ENCODE results near the gene SLC45A3.

The SLC45A3 gene

GRCh38 chr1:205632669-205633169 is 47.6 kb downstream of the SLC45A3 start:
- DNase-seq, result no peak

GRCh38 chr1:205631768-205632668 is 48.3 kb downstream of the SLC45A3 start, which contains the start of gene ELK4:
ELK4 (minus strand) TSS chr1:205632011; CDS start chr1:205623882, 8,129 bp downstream.
- DNase-seq, result peak; percentile 99

- DNase-seq, result peak; percentile 91
Measured at GRCh38 chr1:205631010-205631767, 49.1 kb downstream of the SLC45A3 start.

- no peak for DNase-seq
Measured at GRCh38 chr1:205630651-205631009, 49.7 kb downstream of the SLC45A3 start.

- DNase-seq, result peak; percentile 51
Measured at GRCh38 chr1:205630241-205630640, 50.1 kb downstream of the SLC45A3 start.

GRCh38 chr1:205629751-205630150 is 50.6 kb downstream of the SLC45A3 start:
- peak; percentile 44 for DNase-seq

GRCh38 chr1:205627956-205628355 is 52.4 kb downstream of the SLC45A3 start:
- no peak for DNase-seq

- DNase-seq, result no peak
Measured at GRCh38 chr1:205626216-205626615, 54.1 kb downstream of the SLC45A3 start.

GRCh38 chr1:205623646-205624045 is 56.7 kb downstream of the SLC45A3 start:
- no peak for DNase-seq

GRCh38 chr1:205620269-205620668 is 60.0 kb downstream of the SLC45A3 start:
- no peak for DNase-seq

- DNase-seq, result no peak
Measured at GRCh38 chr1:205619376-205619775, 60.9 kb downstream of the SLC45A3 start.

- DNase-seq, result no peak
Measured at GRCh38 chr1:205616563-205617293, 63.6 kb downstream of the SLC45A3 start.

- DNase-seq, result no peak
Measured at GRCh38 chr1:205615789-205616188, 64.5 kb downstream of the SLC45A3 start.

- DNase-seq, result no peak
Measured at GRCh38 chr1:205613854-205614412, 66.4 kb downstream of the SLC45A3 start.

- no peak for DNase-seq
Measured at GRCh38 chr1:205612556-205612955, 67.8 kb downstream of the SLC45A3 start.

- DNase-seq, result no peak
Measured at GRCh38 chr1:205612104-205612503, 68.2 kb downstream of the SLC45A3 start.

GRCh38 chr1:205610901-205611466 is 69.3 kb downstream of the SLC45A3 start:
- no peak for DNase-seq

- no peak for DNase-seq
Measured at GRCh38 chr1:205610036-205610435, 70.3 kb downstream of the SLC45A3 start.
